Measurements from ENCODE around the gene IGF2R. TPM values are rescaled to one million over a fixed set of nuclear protein-coding genes. Genes with fewer than 3 reads are reported as not detected.

The IGF2R gene
- total and polyA plus RNA-seq, 2 of the 13 experiments (the other 11 are each of a cell fraction or from before 2014, with no cell fraction given): 38.3 to 70.0 TPM

DNA sequence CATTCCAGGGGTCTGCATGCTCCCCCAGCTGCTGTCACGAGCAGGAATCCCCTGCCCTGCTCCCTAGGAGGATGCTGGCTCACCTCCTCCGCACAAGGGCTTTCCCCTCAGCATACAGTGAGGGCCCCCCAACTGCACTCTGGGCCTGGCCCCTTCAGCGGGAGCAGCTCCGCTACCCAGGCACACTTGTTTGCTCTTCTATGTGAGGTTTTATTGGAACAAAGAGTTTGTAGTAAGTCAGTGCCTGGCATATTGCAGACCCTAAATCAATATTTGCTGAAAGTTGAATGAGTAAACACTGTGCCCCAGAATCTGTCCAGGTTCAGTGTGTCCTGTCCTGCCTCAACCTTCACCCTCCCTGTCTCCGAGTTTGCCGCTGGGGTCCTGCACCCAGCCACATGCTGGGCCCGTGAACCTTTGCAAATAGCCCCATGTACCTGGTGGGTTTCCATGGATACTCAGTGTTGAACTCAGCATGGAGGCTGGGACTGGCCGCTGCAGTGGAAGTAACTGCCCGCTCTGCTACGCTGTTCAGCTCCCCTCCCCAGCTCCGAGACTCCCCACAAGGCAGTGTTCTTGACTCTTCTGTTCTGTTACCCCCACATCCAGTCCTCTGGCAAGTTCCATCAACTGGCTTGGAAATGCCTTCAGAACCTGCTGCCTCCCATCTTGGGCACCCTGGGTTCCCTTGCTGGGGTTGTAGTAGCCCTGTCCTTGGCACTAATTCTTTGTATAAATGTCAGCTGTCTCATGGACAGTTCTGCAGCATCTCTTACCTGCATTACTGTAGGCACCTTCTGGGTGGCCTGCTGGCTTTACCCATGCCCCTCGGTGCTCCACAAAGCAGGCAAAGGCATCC, 168.5 kb downstream of the IGF2R start (continued):
- TF ChIP-seq ZNF644 (CRISPR knock-in tag; IDR thresholded peaks at IDR 0.05; ENCODE audit: low read depth) (peak; percentile 80; the same call in 1 of the 2 replicates), PAX8 (CRISPR knock-in tag; IDR thresholded peaks at IDR 0.05; ENCODE audit: borderline replicate concordance) (no peak), GTF3A (CRISPR knock-in tag; conservative IDR thresholded peaks at IDR 0.05) (no peak), NFRKB (IDR thresholded peaks at IDR 0.05) (no peak), RFX3 (CRISPR knock-in tag; IDR thresholded peaks at IDR 0.05) (peak; percentile 80), TARDBP (CRISPR knock-in tag; IDR thresholded peaks at IDR 0.05) (peak; percentile 38; the same call in 1 of the 2 replicates), ZFP36 (IDR thresholded peaks at IDR 0.05; ENCODE audit: borderline replicate concordance, low read depth, low read length, partially characterized antibody) (peak; percentile 37), ZFP91 (CRISPR knock-in tag; IDR thresholded peaks at IDR 0.05; ENCODE audit: borderline replicate concordance) (peak; percentile 29; the same call in 1 of the 2 replicates), ZNF839 (CRISPR knock-in tag; IDR thresholded peaks at IDR 0.05; ENCODE audit: borderline replicate concordance) (no peak), HNF1B (CRISPR knock-in tag; IDR thresholded peaks at IDR 0.05) (peak; percentile 94), PAF1 (CRISPR knock-in tag; IDR thresholded peaks at IDR 0.05) (no peak), GATAD2A (CRISPR knock-in tag; IDR thresholded peaks at IDR 0.05) (peak; percentile 99), THAP11 (CRISPR knock-in tag; IDR thresholded peaks at IDR 0.05) (peak; percentile 64), ZBTB44 (CRISPR knock-in tag; IDR thresholded peaks at IDR 0.05) (no peak), XRCC5 (optimal IDR thresholded peaks at IDR 0.05; ENCODE audit: low read length) (peak; percentile 57), JARID2 (CRISPR knock-in tag; IDR thresholded peaks at IDR 0.05; ENCODE audit: insufficient replicate concordance) (peak; percentile 22), JUN (CRISPR knock-in tag; IDR thresholded peaks at IDR 0.05) (peak; percentile 40; the same call in 1 of the 2 replicates), ZNF788 (CRISPR knock-in tag; IDR thresholded peaks at IDR 0.05; ENCODE audit: borderline replicate concordance) (peak; percentile 96; the same call in 1 of the 2 replicates), SIX4 (CRISPR knock-in tag; IDR thresholded peaks at IDR 0.05) (0 out of 2 replicates have a peak, but pooled peaks have one; percentile 46), ZNF552 (CRISPR knock-in tag; IDR thresholded peaks at IDR 0.05; ENCODE audit: borderline replicate concordance) (0 out of 2 replicates have a peak, but pooled peaks have one; percentile 30), ERF (CRISPR knock-in tag; IDR thresholded peaks at IDR 0.05) (peak; percentile 88; the same call in 1 of the 2 replicates), SPEN (CRISPR knock-in tag; IDR thresholded peaks at IDR 0.05; ENCODE audit: low read depth) (peak; percentile 64; the same call in 1 of the 2 replicates), KLF6 (CRISPR knock-in tag; IDR thresholded peaks at IDR 0.05) (peak; percentile 77)
- TF ChIP-seq, protein P1, sequence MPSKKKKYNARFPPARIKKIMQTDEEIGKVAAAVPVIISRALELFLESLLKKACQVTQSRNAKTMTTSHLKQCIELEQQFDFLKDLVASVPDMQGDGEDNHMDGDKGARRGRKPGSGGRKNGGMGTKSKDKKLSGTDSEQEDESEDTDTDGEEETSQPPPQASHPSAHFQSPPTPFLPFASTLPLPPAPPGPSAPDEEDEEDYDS (CRISPR knock-in tag; IDR thresholded peaks at IDR 0.05): peak; percentile 51
- TF ChIP-seq, protein P2, sequence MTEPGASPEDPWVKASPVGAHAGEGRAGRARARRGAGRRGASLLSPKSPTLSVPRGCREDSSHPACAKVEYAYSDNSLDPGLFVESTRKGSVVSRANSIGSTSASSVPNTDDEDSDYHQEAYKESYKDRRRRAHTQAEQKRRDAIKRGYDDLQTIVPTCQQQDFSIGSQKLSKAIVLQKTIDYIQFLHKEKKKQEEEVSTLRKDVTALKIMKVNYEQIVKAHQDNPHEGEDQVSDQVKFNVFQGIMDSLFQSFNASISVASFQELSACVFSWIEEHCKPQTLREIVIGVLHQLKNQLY (CRISPR knock-in tag; IDR thresholded peaks at IDR 0.05): peak; percentile 99

Measured in HepG2 (cell line).